Epithelial cell of proximal tubule (primary cell): ENCODE data around the gene RNF214. TPM values are rescaled to one million over a fixed set of nuclear protein-coding genes. Genes with fewer than 3 reads are reported as not detected.
"Not testable (repeated sequence)": the region's sequence is repeated elsewhere in the genome, so short reads cannot be mapped to it uniquely, and the experiment has no call there.

Experiments
- DNase-seq: peaks from one replicate; pipeline ENCODE4 v3.0.0-alpha.2; 2011; ENCODE audit warnings: low read depth
- H3K4me3 ChIP-seq: 2 replicates; pipeline ENCODE4 v1.5.1; 2011; ENCODE audit warnings: low read depth, mild to moderate bottlenecking, low read length
- CTCF ChIP-seq: conservative IDR thresholded peaks from 2 replicates; pipeline ENCODE4 v1.5.1; 2012; ENCODE audit warnings: low read depth, mild to moderate bottlenecking, low read length
- total RNA-seq: library from RNA; depleted of rRNA; stranded (reverse); fragments of >200 nt; gene quantifications from 2 replicates; pipeline ENCODE4 v1.2.3, GENCODE V29; 2015

RNF214 gene
- total RNA-seq, 1 donor from 2014 or later = 9.7 TPM

- no peak overlapping the region for H3K4me3 ChIP-seq
- DNase-seq = no peak
- TF ChIP-seq CTCF = no peak
These were observed 33.3 kb downstream of the RNF214 start for GRCh38 chr11:117265745-117266144.

GRCh38 chr11:117269856-117270255 is 37.4 kb downstream of the RNF214 start:
- TF ChIP-seq CTCF = no peak
- no peak for DNase-seq
- no peak overlapping the region for H3K4me3 ChIP-seq

GRCh38 chr11:117271208-117271607 is 38.7 kb downstream of the RNF214 start:
- no peak for DNase-seq
- TF ChIP-seq CTCF = no peak
- H3K4me3 ChIP-seq = no peak overlapping the region

- H3K4me3 ChIP-seq, DNase-seq: not testable (repeated sequence)
These were observed 39.7 kb downstream of the RNF214 start for GRCh38 chr11:117272175-117272574.

GRCh38 chr11:117273550-117274289 is 41.2 kb downstream of the RNF214 start:
- TF ChIP-seq CTCF = no peak
- DNase-seq = no peak
- H3K4me3 ChIP-seq = no peak overlapping the region

- TF ChIP-seq CTCF = no peak
- DNase-seq = no peak
- no peak overlapping the region for H3K4me3 ChIP-seq
These were observed 45.9 kb downstream of the RNF214 start for GRCh38 chr11:117278347-117278746.

- DNase-seq = no peak
These were observed 47.4 kb downstream of the RNF214 start for GRCh38 chr11:117279711-117280376.

More at GRCh38 chr11:117279711-117280376, 47.4 kb downstream of the RNF214 start:
- no peak for TF ChIP-seq CTCF
- no peak overlapping the region for H3K4me3 ChIP-seq
